CD1c-positive myeloid dendritic cell (primary cell): ENCODE data around the gene DCLK1.

Source experiments
- DNase-seq: peaks from one replicate; pipeline ENCODE4 v3.0.0-alpha.2; 2016; ENCODE audit errors: extremely low spot score

Gene DCLK1

DNA sequence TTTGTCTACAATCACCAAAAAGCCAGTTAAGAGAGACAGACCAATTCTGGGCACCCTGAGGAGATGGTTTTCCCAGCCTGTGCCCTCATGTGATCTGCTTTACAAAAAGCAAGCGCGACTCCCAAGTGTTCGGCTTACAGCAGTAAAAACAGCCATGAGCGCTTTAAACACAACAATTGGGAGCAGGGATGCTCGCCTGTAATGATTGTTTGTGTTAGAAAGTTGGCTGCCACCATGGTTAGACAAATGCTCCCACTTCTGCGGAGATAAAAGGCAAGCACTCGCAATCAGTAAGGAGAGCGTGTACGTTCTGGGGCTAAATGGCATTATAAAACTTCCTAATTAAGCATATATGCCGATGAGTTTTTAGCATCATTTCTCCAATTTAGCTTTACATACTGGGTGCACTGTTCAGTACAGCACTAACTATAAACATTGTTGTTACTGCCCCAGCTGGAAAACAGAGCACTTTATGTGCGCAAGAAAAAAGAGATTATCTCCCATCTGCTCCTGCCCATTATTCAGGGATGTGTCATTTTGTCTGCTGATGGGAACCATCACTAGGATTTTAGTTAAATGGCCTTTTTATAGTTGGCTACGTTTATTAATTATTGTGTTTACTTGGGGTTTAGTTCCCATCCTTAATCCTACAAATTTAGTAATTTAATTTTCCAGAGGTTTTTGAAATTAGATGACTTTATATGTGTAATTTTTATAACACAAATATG lies 345.4 kb downstream of the DCLK1 start:
- no peak for DNase-seq

DNA sequence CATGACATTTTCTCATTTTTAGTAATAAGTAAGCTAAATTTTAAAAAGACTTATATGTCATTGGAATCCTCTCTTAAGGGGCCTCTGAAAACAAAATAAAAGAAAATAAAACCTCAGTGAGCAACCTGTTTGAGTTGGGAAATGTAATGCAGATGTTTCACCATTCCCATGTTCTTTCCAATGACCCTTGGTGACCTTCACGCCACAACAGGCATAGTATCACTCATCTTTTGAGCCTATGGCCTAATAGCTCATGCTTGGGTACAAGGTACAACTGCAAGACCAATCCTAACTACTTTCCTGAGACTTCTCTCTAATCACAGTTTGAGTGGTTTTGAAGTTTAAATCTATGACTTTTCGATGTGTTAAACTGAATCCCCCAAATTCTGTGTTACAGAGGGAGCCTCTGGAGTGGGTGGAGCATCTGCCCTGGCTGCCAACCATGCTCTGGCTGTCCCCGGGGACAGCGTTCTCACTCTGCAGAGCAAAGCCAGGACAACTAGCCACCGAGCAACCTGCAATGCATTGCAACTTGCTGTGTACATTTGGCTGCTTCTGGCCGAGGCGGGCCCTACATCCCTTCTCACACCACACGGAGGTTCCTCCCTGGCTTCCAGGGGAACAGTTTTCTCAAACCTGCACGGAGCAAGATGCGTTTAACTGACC lies 346.8 kb downstream of the DCLK1 start:
- no peak for DNase-seq

DNA sequence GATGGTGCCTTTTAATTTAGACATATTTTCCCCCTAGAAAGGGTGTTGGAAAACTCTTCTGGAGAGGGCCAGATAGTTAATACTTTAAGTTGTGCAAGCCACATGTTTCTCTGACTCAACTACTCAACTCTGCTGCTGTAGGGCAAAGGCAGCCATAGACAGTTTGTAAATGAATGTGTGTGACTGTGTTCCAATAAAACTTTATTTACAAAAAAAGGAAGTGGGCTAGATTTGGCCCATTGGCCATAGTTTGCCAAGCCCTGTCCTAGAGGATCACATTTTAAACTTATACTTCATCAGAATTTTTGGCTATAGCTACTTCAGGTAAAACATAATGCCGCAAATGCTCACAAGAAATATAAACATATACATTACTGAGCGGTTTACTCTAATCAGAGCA lies 348.4 kb downstream of the DCLK1 start:
- DNase-seq = no peak

DNA sequence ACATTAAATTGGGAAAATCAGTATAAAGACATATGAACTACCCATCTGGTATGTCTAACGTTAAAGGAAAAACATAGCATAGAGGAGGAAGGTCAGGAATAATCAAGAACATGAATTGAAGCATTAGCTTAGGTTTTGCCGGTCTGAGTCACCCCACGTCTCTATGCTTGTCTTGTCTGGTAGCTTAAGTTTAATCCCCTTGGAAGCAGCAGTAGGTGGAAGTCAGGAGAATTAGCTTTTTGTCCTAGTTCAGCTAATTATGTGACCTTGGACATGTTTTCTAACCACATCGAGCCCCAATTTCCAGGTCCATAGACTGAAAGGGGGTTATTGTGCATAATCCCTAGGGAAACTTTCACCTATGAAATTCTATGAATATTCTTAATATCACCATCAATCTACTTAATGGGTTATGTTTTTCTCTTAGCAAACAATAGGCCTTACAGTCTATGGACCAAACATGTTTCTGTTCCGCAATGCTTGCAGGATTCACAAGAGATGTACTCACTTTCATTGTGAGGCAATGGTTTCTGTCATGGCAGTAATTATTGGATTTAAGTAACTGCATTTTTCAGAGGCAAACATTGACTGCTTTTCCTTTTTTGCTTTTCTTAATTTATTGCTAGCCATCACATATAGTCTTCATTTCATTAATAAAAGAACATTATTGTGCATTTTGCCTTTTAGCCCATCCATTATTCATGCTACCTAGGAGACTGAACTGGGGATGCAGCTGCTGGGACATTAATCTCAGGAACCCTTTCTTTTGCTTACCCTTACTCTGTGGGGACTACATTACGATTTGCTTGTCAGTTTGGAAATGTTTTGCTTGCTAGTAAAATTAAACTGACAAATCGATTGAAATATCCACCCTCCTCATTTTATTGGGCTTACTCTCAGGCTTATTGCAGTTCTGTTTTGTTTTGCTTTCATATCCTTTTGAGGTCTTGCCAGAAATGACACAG lies 349.9 kb downstream of the DCLK1 start:
- no peak for DNase-seq

DNA sequence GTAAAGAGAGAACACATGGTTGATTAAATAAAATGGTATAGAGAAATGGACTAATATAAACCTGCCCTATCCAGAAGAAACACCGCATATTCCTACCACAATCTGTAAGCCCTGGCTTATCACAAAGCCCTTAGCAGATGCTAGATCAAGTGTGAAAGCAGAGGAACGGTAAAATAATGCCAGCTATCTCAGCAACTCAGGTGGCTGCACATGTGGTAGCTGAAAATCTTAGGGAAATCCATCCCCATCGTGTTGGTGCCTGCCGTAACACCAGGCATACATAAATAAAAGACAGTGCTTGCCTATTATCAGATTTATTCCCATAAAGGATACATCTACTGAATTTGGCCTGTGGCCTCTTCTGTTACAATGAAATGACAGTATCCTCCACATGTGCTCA lies 350.6 kb downstream of the DCLK1 start:
- no peak for DNase-seq

DNA sequence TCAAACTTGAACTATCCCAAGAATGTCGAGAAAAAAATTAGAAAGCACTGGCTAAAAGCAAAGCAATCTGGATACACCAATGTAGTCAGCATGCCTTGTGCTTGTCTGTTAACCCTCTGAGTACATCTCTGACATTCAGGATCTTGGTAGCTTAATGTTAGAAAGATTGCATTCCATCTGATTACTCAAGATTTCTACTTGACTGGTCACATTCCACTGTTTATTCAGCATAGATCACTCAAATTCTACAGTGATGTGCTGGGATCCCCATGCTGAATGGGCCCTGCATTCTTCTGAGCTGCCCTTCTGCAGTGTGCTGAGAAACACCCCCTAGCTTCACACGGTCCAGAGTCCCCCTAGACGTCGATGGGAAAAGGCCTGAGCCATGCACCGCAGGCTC lies 359.3 kb downstream of the DCLK1 start:
- DNase-seq = no peak

DNA sequence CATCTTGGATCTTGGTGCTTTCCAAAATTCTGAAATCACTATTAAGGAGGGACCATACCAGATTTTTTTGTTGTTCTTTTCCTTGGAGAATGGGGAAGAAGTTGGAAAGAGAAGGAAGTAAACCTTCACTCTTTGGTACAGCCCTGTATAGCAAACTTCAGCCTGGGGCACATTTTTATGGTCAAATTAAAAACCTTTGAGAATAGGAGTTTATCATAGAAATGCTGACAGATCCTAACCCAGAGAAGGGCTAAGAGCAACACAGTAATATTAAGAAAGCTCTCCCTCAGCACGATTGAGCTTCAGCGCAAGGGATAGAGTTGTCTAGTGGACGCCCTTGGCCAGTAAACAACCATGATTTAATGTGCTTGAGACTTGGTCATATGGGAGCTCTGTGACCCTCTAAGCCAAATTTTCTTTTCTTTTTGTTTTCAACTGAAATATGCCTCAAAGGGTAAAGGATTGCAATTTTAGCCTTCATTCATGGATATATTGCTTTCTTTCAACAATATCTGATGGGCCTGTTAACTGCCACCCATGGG lies 360.4 kb downstream of the DCLK1 start:
- DNase-seq = no peak

DNA sequence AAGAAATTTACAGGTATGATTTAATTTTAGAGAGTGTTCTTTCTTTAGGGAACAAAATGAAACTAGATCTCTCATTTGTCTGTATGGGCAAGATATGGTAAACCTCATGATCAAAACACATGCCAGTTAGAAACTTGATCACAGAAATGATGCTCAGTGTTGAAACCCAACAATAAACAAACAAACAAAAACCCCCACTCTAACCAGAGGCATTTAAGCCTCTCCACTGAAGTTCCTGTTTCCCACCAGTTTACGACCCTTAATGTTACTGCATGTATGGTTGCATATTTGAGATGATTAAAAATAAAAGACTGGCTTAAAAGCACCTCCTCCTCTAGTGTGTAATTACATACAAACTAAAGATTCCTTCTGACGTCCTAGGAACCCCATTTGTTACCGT lies 361.4 kb downstream of the DCLK1 start:
- DNase-seq = no peak

DNA sequence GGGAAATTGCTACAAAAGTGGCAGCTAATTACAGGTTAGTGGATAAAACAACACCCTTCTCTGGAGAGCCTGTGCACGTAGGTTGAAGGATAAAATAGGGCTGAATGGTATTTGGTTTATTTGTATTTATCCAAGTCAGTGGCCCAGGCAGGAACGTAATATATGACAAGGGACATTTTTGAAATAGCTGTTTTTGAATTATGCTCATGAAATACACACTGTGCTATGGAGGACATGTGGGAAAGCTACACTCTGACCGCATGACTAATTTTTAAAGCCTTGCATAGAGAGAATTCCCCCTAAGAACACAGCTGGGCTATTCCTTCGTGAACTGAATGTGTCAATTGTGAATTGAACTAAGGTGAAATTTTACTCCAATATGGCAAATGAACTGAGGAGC lies 362.6 kb downstream of the DCLK1 start:
- no peak for DNase-seq

DNA sequence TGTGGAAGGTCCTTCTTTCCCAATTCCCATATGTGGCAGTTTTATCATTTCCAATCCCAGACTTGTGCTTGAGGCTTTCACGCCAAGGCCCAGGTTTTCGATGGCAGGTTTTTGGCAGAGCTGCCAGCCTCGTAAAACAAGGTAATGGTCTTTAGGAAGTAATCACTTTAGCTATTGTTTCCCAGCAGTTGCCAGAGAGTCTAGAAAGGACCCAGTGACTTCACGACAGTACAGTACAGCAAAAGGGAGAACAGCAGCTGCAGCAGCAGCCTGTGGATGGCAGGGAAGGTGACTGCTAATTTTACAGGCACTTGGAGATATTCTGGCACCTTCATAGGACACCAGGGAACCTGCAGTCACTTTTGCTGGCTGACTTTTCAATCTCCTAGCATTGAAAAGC lies 363.1 kb downstream of the DCLK1 start:
- DNase-seq = no peak

DNA sequence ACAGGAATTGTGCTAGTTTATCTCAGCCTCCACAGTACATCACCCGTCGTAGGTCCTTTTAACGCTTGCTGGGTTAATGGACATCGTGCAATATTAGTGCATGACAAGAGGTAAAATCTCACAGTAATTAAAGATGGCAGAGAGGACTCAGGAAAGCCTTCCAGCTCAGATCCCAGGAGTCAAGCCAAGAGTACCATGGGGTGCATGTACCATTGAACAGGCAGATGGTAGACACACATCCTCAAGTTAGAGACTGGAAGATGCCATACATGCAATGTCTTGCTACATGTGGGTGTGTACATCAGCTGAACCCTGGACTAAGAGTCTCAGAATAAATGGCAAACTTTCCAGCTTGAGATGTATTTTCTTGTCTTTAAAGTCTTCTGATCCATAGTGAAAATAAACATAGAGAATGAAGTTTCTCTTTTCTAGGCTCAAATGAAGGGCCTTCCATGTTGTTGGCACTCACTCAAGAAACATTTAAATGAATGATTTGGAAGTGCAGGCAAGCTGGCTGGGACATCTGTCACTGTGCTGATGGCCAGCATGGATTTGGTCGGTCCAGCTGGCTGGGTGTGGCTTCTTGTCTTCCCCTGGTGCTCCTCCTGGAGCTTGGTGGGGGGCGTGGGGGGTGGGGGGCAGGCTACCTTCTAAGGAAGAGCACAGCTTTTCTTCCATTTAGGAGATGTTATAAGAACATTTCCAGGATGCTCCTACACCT lies 363.8 kb downstream of the DCLK1 start:
- no peak for DNase-seq

DNA sequence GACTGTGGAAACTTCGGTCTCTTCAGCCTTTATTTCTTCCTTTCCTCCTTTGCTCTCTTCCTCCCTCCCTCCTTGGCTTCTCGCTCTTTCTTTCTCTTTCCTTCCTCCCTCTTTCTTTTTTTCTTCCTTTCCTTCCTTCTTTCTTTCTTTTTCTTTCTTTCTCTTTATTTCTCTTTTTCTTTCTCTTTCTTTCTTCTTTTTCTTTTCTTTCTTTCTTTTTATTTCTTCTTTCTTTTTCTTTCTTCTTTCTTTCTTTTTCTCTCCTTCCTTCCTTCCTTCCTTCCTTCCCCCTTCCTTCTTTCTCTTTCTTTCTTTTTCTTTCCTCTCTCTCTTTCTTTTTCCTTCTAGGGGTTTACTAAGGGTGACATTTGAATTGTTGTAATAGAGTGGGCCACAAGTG lies 364.5 kb downstream of the DCLK1 start:
- DNase-seq = no peak

DNA sequence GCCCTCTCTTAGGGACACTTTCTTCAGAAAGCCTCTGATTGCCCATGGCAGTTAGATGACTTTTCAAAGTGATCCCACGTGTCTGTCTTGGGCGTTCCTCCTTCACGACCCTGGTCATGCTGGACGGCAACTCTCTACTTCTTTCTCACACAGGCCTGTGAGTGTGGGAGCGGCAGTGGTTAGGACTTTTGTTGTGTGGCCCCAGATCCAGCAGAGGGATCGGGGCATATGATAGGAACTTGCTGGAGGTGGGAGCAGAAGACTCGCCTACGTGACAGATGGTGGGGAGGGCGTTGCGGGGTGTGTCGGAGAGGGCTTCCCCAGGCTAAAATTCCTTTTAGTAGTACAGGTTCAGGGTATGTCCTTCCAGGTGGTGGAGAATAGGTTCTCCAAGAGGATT lies 365.2 kb downstream of the DCLK1 start:
- DNase-seq = no peak

DNA sequence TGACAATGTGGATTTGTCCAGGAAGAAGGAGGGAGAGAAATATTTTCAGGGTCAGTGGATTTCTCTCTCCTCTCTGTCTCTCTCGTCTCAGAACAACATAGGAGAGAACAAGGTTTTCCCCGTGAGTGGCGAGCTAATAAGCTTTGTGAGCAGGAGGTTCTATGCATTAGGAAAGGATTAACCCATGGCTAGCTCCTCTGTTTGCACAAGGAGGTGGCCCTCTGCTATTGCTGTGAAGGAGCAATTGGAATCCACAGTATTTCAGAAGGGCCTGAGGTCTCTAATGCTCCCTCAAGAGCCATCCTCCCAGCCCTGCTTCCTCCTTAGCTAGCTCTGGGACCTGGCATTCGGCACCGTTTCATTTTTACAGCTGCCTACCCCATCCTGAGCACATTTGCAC lies 365.8 kb downstream of the DCLK1 start:
- DNase-seq = no peak

DNA sequence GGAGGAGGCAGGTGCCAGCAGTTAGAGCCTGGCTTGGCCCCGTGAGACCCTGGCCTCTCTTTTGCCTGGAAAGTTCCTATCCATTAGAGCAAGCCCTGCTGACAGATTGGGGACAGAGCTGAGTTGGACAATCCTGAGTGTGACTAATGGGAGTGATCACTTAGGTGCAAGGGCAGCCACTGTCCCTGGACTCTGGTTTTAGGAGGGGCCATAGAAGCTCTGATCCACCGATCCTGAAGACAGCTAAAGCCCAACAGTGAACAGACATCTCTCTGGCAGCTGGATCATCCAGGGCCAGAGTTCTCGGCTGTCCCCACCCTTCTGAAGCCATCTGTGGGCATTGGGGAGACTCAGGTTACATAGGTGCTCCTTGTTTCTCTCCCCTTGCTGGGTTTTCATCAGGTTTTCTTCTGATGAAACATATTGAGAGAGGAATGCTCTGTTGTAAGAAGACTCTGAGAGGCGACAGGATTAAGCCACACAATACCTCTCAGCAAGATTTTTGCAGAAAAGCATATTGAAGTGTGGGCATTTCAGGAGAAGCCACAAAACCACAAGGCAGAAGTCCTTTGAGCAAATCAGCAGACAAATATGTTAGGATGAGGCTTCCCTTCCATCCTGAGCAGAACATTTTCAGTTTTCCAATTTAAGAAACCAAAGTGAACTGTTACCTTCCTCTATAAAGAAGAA lies 366.7 kb downstream of the DCLK1 start:
- DNase-seq = no peak

DNA sequence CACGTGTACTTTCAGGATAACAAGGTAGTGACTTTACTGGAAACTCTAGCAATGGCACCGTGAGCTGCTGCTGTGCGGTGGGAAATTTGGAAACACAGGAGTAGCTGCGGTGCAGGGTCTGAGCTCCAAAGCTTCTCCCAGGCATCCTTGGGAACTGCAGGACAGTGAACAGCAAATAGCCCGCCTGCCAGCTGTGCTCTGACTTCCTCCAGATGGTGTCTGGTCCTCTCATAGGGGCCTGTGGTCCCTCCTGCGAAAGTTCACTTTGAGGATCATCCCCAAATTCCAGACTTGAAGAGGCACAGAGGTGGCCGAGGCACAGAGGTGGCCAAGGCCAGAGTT lies 367.4 kb downstream of the DCLK1 start:
- no peak for DNase-seq

DNA sequence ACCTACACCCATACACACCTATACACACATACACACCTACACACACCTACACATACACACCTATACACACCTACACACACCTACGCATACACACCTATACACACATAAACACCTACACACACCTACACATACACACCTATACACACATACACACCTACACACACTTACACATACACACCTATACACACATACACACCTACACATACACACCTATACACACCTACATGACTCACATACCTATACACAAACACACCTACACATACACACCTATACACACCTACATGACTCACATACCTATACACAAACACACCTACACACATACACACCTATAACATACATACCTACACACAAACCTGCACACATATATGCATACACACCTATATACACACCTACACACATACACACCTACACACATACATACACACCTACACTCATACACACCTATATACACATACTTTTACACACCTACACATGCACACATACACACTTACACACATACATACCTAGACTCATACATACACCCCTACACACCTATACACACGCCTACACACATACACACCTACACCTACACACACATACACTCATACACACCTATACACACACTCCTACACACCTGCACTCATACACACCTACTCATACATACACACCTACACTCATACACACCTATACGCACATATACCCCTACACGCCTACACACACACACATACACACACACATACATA lies 368.0 kb downstream of the DCLK1 start:
- DNase-seq = no peak

DNA sequence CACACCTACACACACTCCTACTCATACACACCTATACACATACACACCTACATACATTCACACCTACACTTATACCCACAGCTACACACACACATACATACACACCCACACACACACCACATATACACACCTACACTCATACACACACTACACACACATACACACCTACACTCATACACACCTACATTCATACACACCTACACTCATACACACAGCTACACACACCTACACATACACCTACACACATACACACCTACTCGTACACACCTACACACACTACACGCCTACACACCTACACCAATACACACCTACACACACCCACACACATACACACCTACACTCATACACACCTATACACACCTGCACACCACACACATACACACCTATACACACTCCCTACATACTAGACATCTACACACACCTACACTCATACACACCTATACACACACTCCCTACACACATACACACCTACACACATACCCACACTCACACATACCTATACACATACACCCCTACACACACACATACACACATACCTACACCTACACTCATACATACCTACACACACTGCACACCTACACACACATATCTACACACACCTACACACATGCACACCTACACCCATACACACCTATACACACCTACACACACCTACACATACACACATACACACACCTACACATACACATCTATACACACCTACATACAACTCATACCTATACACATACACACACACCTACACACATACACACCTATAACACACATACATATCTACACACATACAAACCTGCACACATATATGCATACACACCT lies 369.5 kb downstream of the DCLK1 start:
- DNase-seq = no peak

DNA sequence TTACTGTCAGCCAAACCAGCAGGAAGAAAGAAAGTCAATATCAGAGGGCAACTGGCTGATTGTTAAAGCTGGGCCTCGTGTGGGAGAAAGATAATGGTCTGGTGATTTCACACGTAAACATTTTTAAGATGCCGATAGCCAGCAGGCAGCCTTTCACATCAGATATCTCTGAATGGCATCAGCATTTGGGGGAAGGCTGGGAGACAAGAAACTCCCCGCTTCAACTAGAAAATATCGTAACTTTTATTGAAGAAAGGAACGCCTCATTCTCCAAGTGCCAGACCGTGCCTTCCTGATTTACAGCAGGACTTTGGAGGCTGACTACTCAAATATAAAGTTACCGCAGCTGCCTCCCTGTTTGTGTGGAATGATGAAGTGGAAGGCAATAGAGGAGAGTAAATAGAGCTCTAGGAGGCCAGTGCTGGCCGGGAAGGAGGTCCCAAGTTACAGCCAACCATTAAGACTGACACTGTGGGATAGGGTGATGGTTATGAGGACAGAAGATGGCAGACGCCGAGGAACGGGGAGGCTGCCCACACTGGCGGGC lies 370.4 kb downstream of the DCLK1 start:
- DNase-seq = no peak
